GM19455 (cell line): Measurements from ENCODE around the gene AP5Z1.

Source experiments
- ATAC-seq: cut with Tn5 transposase; IDR thresholded peaks from one replicate; pipeline ENCODE4 v1.9.1; 2021; ENCODE audit not compliant: unreplicated experiment

Gene AP5Z1

GRCh38 chr7:4765776-4766490, 9.5 kb upstream of the AP5Z1 start:
- ATAC-seq = no peak

- no peak for ATAC-seq
Observed at GRCh38 chr7:4766666-4767519, 8.5 kb upstream of the AP5Z1 start.

- ATAC-seq = no peak
Observed at GRCh38 chr7:4768597-4769569, 6.5 kb upstream of the AP5Z1 start.

GRCh38 chr7:4769761-4770160, 5.7 kb upstream of the AP5Z1 start:
- ATAC-seq = no peak

GRCh38 chr7:4770886-4771285, 4.5 kb upstream of the AP5Z1 start:
- no peak for ATAC-seq

GRCh38 chr7:4771737-4772136, 3.7 kb upstream of the AP5Z1 start:
- no peak for ATAC-seq

GRCh38 chr7:4772306-4772705, 3.1 kb upstream of the AP5Z1 start:
- no peak for ATAC-seq

- ATAC-seq = no peak
Observed at GRCh38 chr7:4774007-4774406, 1.4 kb upstream of the AP5Z1 start.

- ATAC-seq = peak; percentile 32
Observed at GRCh38 chr7:4774658-4775249, 669 bp upstream of the AP5Z1 start.

GRCh38 chr7:4775848-4776623, 613 bp downstream of the AP5Z1 start:
- ATAC-seq = peak; percentile 31

- no peak for ATAC-seq
Observed at GRCh38 chr7:4779118-4779517, 3.7 kb downstream of the AP5Z1 start.

- ATAC-seq = no peak
Observed at GRCh38 chr7:4781366-4782069, 6.1 kb downstream of the AP5Z1 start.

GRCh38 chr7:4782333-4783291, 7.2 kb downstream of the AP5Z1 start:
- ATAC-seq = no peak

GRCh38 chr7:4783292-4783652, 7.8 kb downstream of the AP5Z1 start:
- no peak for ATAC-seq

- ATAC-seq = no peak
Observed at GRCh38 chr7:4783762-4784351, 8.4 kb downstream of the AP5Z1 start.

- ATAC-seq = no peak
Observed at GRCh38 chr7:4784799-4785198, 9.4 kb downstream of the AP5Z1 start.

- no peak for ATAC-seq
Observed at GRCh38 chr7:4785371-4785770, 9.9 kb downstream of the AP5Z1 start.

GRCh38 chr7:4786015-4786414, 10.6 kb downstream of the AP5Z1 start:
- ATAC-seq = no peak
